HG02840 (cell line): ENCODE results near the gene PEA15.
A peak's percentile ranks its signal among the peaks of the same experiment; 100 is the strongest.

Experiments used
- ATAC-seq: cut with Tn5 transposase; IDR thresholded peaks from one replicate; pipeline ENCODE4 v1.9.1; 2021; ENCODE audit warnings: mild to moderate bottlenecking, moderate library complexity, moderate number of reproducible peaks; ENCODE audit not compliant: unreplicated experiment, low FRiP score

The PEA15 gene

GRCh38 chr1:160232911-160233310 lies 27.7 kb downstream of the PEA15 start:
- no peak for ATAC-seq

GRCh38 chr1:160236806-160237205 lies 31.6 kb downstream of the PEA15 start:
- no peak for ATAC-seq

- no peak for ATAC-seq
These were observed 32.4 kb downstream of the PEA15 start for GRCh38 chr1:160237558-160237957.

GRCh38 chr1:160238408-160238807 lies 33.2 kb downstream of the PEA15 start:
- no peak for ATAC-seq

- ATAC-seq = no peak
These were observed 34.6 kb downstream of the PEA15 start for GRCh38 chr1:160239582-160240299.

- no peak for ATAC-seq
These were observed 38.6 kb downstream of the PEA15 start for GRCh38 chr1:160243767-160244166.

- no peak for ATAC-seq
These were observed 39.0 kb downstream of the PEA15 start for GRCh38 chr1:160244209-160244608.

- no peak for ATAC-seq
These were observed 40.2 kb downstream of the PEA15 start for GRCh38 chr1:160245434-160245833.

- ATAC-seq = no peak
These were observed 41.9 kb downstream of the PEA15 start for GRCh38 chr1:160247053-160247452.

- no peak for ATAC-seq
These were observed 45.8 kb downstream of the PEA15 start for GRCh38 chr1:160251011-160251410.

GRCh38 chr1:160251687-160252526 lies 46.7 kb downstream of the PEA15 start:
- no peak for ATAC-seq

- no peak for ATAC-seq
These were observed 50.7 kb downstream of the PEA15 start for GRCh38 chr1:160255781-160256300.

- no peak for ATAC-seq
These were observed 51.3 kb downstream of the PEA15 start for GRCh38 chr1:160256396-160257046.

GRCh38 chr1:160257411-160258015 lies 52.3 kb downstream of the PEA15 start:
- no peak for ATAC-seq

GRCh38 chr1:160258177-160258798 lies 53.1 kb downstream of the PEA15 start:
- no peak for ATAC-seq

GRCh38 chr1:160260406-160261382 lies 55.5 kb downstream of the PEA15 start:
- ATAC-seq = no peak

GRCh38 chr1:160261556-160261892 lies 56.3 kb downstream of the PEA15 start:
- no peak for ATAC-seq

- peak; percentile 85 for ATAC-seq
These were observed 57.0 kb downstream of the PEA15 start, which contains the start of gene DCAF8 for GRCh38 chr1:160261893-160262794. Gene DCAF8, minus strand, starts transcription at chr1:160262549. Its CDS starts 18,541 bp downstream, at chr1:160244008.
